Superior temporal gyrus (tissue), 1 donor: ENCODE data around the gene ASS1.

ENCODE experiments used
- DNase-seq: peaks from one replicate; pipeline ENCODE4 v3.0.0-alpha.2; 2016; ENCODE audit errors: extremely low spot score

The ASS1 gene

GRCh38 chr9:130498298-130498917 lies 53.6 kb downstream of the ASS1 start:
- no peak for DNase-seq

GRCh38 chr9:130498918-130499698 lies 54.3 kb downstream of the ASS1 start:
- DNase-seq: no peak

- DNase-seq: no peak
These were observed 55.1 kb downstream of the ASS1 start for GRCh38 chr9:130499804-130500263.

- no peak for DNase-seq
These were observed 55.8 kb downstream of the ASS1 start for GRCh38 chr9:130500340-130501180.

- DNase-seq: no peak
These were observed 56.9 kb downstream of the ASS1 start for GRCh38 chr9:130501639-130502038.

GRCh38 chr9:130508218-130508617 lies 63.5 kb downstream of the ASS1 start:
- no peak for DNase-seq

- no peak for DNase-seq
These were observed 67.4 kb downstream of the ASS1 start for GRCh38 chr9:130512199-130512598.

GRCh38 chr9:130513078-130513477 lies 68.3 kb downstream of the ASS1 start:
- DNase-seq: no peak

- DNase-seq: no peak
These were observed 73.5 kb downstream of the ASS1 start for GRCh38 chr9:130518233-130518632.

- DNase-seq: no peak
These were observed 74.4 kb downstream of the ASS1 start for GRCh38 chr9:130518943-130519799.

GRCh38 chr9:130519927-130520326 lies 75.2 kb downstream of the ASS1 start:
- no peak for DNase-seq

- DNase-seq: no peak
These were observed 77.0 kb downstream of the ASS1 start for GRCh38 chr9:130521715-130522114.

- DNase-seq: no peak
These were observed 77.6 kb downstream of the ASS1 start for GRCh38 chr9:130522233-130522808.

GRCh38 chr9:130523921-130524320 lies 79.2 kb downstream of the ASS1 start:
- DNase-seq: no peak

GRCh38 chr9:130526193-130526853 lies 81.6 kb downstream of the ASS1 start:
- no peak for DNase-seq

GRCh38 chr9:130526854-130527650 lies 82.3 kb downstream of the ASS1 start:
- DNase-seq: no peak

GRCh38 chr9:130527651-130528310 lies 83.0 kb downstream of the ASS1 start:
- no peak for DNase-seq

GRCh38 chr9:130528674-130529073 lies 83.9 kb downstream of the ASS1 start:
- DNase-seq: no peak

- no peak for DNase-seq
These were observed 86.2 kb downstream of the ASS1 start for GRCh38 chr9:130530938-130531337.
